Panc1 (cell line): ENCODE data around the gene COA7. TPM values are rescaled to one million over a fixed set of nuclear protein-coding genes. Genes with fewer than 3 reads are reported as not detected.
"Not testable (repeated sequence)": the region's sequence is repeated elsewhere in the genome, so short reads cannot be mapped to it uniquely, and the experiment has no call there.

Experiments used
- ATAC-seq: fragments of 200-7000 bp; cut with Tn5 transposase; 2 replicates; pipeline ENCODE4 v1.9.1; 2020; ENCODE audit warnings: mild to moderate bottlenecking, moderate library complexity
- BruUV-seq: library from RNA; stranded (reverse); fragments of 400-500 nt; replicated peaks from 2 replicates; lab custom pipeline; 2021; lab: Mats Ljungman, UMichigan
- CTCF ChIA-PET: fragments of 300-600 bp; sonication (Branson Sonifier 250); formaldehyde crosslinking; loops from one replicate; lab custom pipeline; 2022; ENCODE audit warnings: antibody characterized with exemption; lab: Charles Lee
- POLR2A ChIA-PET: fragments of 300-600 bp; sonication (Branson Sonifier 250); formaldehyde crosslinking; loops from one replicate; lab custom pipeline; 2022; ENCODE audit warnings: antibody characterized with exemption; lab: Charles Lee
- DNase-seq: peaks from one replicate; pipeline ENCODE4 v3.0.0-alpha.2; 2010; ENCODE audit warnings: low read depth, low spot score
- H3K27ac ChIP-seq: 2 replicates; pipeline ENCODE4 v1.5.1; 2011; ENCODE audit warnings: mild to moderate bottlenecking, low read length, inconsistent platforms
- H3K27me3 ChIP-seq: fragments of 200-500 bp; sonication (Bioruptor generic); 2 replicates; pipeline ENCODE4 v1.6.0; 2014; ENCODE audit warnings: low read length, inconsistent platforms; ENCODE audit not compliant: control insufficient read depth, insufficient read depth
- H3K36me3 ChIP-seq: fragments of 200-500 bp; sonication (Bioruptor generic); 2 replicates; pipeline ENCODE4 v1.5.1; 2014; ENCODE audit warnings: inconsistent platforms, mild to moderate bottlenecking, low read length, moderate library complexity; ENCODE audit not compliant: control insufficient read depth, insufficient read depth
- H3K4me1 ChIP-seq: 2 replicates; pipeline ENCODE4 v1.5.1; 2011; ENCODE audit warnings: inconsistent platforms, mild to moderate bottlenecking, low read length, moderate library complexity; ENCODE audit not compliant: control insufficient read depth, insufficient read depth
- H3K4me3 ChIP-seq, 2 experiments: 2 replicates each; pipeline ENCODE4 v1.5.1; 2011 to 2012; ENCODE audit warnings: low read depth in 2 of 2, low read length in 2 of 2, mild to moderate bottlenecking in 2 of 2, inconsistent platforms in 1 of 2, moderate library complexity in 1 of 2
- H3K9me3 ChIP-seq: fragments of 200-500 bp; sonication (Bioruptor generic); 2 replicates; pipeline ENCODE4 v1.5.1; 2014; ENCODE audit warnings: low read depth, mild to moderate bottlenecking, inconsistent platforms, low read length, moderate library complexity; ENCODE audit not compliant: control insufficient read depth, insufficient read depth
- POLR2AphosphoS5 ChIP-seq: IDR thresholded peaks from 2 replicates; pipeline ENCODE4 v1.6.1; 2012; ENCODE audit warnings: mild to moderate bottlenecking, low read depth, low read length, moderate library complexity
- SIN3A ChIP-seq: IDR thresholded peaks from 2 replicates; pipeline ENCODE4 v1.6.1; 2012; ENCODE audit warnings: low read depth, mild to moderate bottlenecking, low read length, moderate library complexity, borderline replicate concordance; ENCODE audit not compliant: insufficient read depth
- TCF7L2 ChIP-seq: IDR thresholded peaks from 2 replicates; pipeline ENCODE4 v1.6.1; 2011; ENCODE audit warnings: mild to moderate bottlenecking, low read depth, low read length, inconsistent platforms
- in situ Hi-C: cut with HindIII; loops from 2 replicates; pipeline ENCODE4 v1.10.0; 2016; ENCODE audit warnings: low sequenced_read_pairs, low pct_unique_long_range_greater_than_20kb
- intact Hi-C: fragments of 100-400 bp; cut with micrococcal nuclease; formaldehyde crosslinking; loops from one replicate; pipeline ENCODE4 v1.10.0; 2022; ENCODE audit not compliant: unreplicated experiment
- total RNA-seq: library from RNA; stranded (reverse); gene quantifications from one replicate; pipeline ENCODE4 v1.2.1, GENCODE V29; 2021; ENCODE audit not compliant: unreplicated experiment
- TF ChIP-seq, protein P1 (sequence below): fragments of 450-650 bp; IDR thresholded peaks from 2 replicates; pipeline ENCODE4 v1.5.1; 2017; ENCODE audit warnings: mild to moderate bottlenecking
- TF ChIP-seq, protein P2 (sequence below), 2 experiments: IDR thresholded peaks; 2 replicates each; pipeline ENCODE4 v1.6.1; 2011 to 2012; ENCODE audit warnings: low read depth in 2 of 2, control low read depth in 1 of 2, low read length in 1 of 2, mild to moderate bottlenecking in 1 of 2, moderate library complexity in 1 of 2; ENCODE audit not compliant: insufficient read depth in 1 of 2

Gene COA7
- total RNA-seq, 1 experiment from 2014 or later, result 44.9 TPM

DNA sequence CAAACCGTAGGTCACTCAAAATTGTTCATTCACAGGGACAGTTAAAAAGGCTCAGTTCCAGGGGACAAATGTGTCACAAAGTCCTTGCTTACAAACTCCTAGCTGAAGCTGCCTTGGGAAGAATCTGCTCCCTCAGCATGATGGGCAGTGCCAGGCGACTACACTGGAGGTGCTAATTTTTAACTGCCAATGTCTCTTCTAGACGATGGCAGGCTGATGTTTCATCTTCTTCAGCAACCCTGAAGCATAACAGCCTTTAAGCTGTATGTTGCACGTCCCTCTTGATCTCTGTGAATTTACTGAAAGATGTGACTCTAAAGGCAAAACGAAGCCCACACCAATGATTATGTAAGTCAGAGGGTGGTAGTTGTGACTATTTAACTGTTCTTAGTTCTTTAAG lies 11.3 kb downstream of the COA7 start:
- H3K36me3 ChIP-seq, result peaks cover 11% of the 10 kb centered on the region

DNA sequence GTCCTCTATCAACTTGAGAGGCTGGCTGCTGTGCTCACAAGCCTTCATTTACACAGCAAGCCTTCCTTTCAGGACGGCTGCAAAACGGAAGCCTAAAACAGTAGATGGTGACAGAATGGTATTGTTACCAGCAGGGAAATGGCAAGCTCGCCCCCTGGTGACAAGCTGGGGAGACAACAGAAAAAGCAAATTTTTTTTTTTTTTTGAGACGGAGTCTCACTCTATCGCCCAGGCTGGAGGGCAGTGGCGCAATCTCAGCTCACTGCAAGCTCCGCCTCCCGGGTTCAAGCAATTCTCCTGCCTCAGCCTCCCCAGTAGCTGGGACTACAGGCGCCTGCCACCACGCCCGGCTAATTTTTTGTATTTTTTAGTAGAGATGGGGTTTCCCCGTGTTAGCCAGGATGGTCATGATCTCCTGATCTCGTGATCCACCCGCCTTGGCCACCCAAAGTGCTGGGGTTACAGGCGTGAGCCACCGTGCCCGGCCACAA lies 11.8 kb downstream of the COA7 start:
- H3K9me3 ChIP-seq, POLR2A ChIA-PET, intact Hi-C loops, H3K4me3 ChIP-seq, in situ Hi-C loops, H3K4me1 ChIP-seq, H3K27ac ChIP-seq, BruUV-seq, DNase-seq, H3K27me3 ChIP-seq: not testable (repeated sequence)
- TF ChIP-seq, protein P1, sequence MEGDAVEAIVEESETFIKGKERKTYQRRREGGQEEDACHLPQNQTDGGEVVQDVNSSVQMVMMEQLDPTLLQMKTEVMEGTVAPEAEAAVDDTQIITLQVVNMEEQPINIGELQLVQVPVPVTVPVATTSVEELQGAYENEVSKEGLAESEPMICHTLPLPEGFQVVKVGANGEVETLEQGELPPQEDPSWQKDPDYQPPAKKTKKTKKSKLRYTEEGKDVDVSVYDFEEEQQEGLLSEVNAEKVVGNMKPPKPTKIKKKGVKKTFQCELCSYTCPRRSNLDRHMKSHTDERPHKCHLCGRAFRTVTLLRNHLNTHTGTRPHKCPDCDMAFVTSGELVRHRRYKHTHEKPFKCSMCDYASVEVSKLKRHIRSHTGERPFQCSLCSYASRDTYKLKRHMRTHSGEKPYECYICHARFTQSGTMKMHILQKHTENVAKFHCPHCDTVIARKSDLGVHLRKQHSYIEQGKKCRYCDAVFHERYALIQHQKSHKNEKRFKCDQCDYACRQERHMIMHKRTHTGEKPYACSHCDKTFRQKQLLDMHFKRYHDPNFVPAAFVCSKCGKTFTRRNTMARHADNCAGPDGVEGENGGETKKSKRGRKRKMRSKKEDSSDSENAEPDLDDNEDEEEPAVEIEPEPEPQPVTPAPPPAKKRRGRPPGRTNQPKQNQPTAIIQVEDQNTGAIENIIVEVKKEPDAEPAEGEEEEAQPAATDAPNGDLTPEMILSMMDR, result peak; percentile 93
- CTCF ChIA-PET, result interaction anchor here (0.6 to 1.1 kb wide), 4 partner anchors 14 to 236 kb away, joined by 3 to 5 read pairs (median 4); partner anchors contain the start of gene TUT4
- ATAC-seq, result peak; percentile 77
- peaks cover 11% of the 10 kb centered on the region for H3K36me3 ChIP-seq

More for the DNA sequence above, 11.3 kb downstream of the COA7 start:
- H3K27ac ChIP-seq, result no peak overlapping the region
- POLR2A ChIA-PET, result no interaction called here
- H3K4me3 ChIP-seq, result no peak overlapping the region
- intact Hi-C loops (no loop called here), in situ Hi-C loops (no loop called here)
- BruUV-seq, result no TSS peak
- H3K4me1 ChIP-seq, result no peaks in the 10 kb centered on the region
- DNase-seq, result no peak
- H3K9me3 ChIP-seq, result no peaks in the 10 kb centered on the region
- no peaks in the 10 kb centered on the region for H3K27me3 ChIP-seq
- TF ChIP-seq, protein P2, sequence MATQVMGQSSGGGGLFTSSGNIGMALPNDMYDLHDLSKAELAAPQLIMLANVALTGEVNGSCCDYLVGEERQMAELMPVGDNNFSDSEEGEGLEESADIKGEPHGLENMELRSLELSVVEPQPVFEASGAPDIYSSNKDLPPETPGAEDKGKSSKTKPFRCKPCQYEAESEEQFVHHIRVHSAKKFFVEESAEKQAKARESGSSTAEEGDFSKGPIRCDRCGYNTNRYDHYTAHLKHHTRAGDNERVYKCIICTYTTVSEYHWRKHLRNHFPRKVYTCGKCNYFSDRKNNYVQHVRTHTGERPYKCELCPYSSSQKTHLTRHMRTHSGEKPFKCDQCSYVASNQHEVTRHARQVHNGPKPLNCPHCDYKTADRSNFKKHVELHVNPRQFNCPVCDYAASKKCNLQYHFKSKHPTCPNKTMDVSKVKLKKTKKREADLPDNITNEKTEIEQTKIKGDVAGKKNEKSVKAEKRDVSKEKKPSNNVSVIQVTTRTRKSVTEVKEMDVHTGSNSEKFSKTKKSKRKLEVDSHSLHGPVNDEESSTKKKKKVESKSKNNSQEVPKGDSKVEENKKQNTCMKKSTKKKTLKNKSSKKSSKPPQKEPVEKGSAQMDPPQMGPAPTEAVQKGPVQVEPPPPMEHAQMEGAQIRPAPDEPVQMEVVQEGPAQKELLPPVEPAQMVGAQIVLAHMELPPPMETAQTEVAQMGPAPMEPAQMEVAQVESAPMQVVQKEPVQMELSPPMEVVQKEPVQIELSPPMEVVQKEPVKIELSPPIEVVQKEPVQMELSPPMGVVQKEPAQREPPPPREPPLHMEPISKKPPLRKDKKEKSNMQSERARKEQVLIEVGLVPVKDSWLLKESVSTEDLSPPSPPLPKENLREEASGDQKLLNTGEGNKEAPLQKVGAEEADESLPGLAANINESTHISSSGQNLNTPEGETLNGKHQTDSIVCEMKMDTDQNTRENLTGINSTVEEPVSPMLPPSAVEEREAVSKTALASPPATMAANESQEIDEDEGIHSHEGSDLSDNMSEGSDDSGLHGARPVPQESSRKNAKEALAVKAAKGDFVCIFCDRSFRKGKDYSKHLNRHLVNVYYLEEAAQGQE (IDR thresholded peaks at IDR 0.05; ENCODE audit: insufficient read depth in 1 of 2, low read depth in 2 of 2, low read length in 1 of 2), result no peak
- TF ChIP-seq, protein P1, result no peak
- TF ChIP-seq POLR2AphosphoS5 (no peak), TCF7L2 (no peak), SIN3A (no peak)
- CTCF ChIA-PET, result interaction anchor here (0.6 to 1.1 kb wide), 4 partner anchors 13 to 235 kb away, joined by 3 to 4 read pairs (median 3); no protein-coding TSS in a partner anchor
- no peak for ATAC-seq
